ENCODE data around the gene MINDY4.

DNA sequence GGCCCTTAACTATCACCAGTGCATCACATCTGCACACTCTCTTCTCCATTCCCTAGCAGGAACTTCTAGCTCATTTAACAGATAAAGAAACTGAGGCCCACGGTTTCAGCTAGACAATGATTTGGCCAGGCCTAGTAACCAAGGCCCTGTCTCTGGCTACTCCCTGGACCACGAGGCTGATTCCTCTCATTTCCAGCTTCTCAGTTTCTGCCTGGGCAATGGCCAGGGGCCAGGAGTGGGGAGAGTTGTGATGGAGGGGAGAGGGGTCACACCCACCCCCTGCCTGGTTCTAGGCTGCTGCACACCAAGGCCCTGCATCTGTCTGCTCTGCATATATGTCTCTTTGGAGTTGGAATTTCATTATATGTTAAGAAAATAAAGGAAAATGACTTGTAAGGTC is 153.9 kb downstream of the MINDY4 start:
- TF ChIP-seq ZSCAN29 (IDR thresholded peaks at IDR 0.05): no peak
- no peak for TF ChIP-seq NBN (IDR thresholded peaks at IDR 0.05)
- no peak for TF ChIP-seq RB1 (IDR thresholded peaks at IDR 0.05; ENCODE audit: borderline replicate concordance)
- TF ChIP-seq USF2 (IDR thresholded peaks at IDR 0.05; ENCODE audit: borderline replicate concordance, low read depth, low read length): no peak
- TF ChIP-seq POLR2AphosphoS2 (IDR thresholded peaks at IDR 0.05; ENCODE audit: low read depth, low read length): no peak
- no peak for TF ChIP-seq SP1 (IDR thresholded peaks at IDR 0.05; ENCODE audit: low read depth, low read length)
- TF ChIP-seq, protein P1, sequence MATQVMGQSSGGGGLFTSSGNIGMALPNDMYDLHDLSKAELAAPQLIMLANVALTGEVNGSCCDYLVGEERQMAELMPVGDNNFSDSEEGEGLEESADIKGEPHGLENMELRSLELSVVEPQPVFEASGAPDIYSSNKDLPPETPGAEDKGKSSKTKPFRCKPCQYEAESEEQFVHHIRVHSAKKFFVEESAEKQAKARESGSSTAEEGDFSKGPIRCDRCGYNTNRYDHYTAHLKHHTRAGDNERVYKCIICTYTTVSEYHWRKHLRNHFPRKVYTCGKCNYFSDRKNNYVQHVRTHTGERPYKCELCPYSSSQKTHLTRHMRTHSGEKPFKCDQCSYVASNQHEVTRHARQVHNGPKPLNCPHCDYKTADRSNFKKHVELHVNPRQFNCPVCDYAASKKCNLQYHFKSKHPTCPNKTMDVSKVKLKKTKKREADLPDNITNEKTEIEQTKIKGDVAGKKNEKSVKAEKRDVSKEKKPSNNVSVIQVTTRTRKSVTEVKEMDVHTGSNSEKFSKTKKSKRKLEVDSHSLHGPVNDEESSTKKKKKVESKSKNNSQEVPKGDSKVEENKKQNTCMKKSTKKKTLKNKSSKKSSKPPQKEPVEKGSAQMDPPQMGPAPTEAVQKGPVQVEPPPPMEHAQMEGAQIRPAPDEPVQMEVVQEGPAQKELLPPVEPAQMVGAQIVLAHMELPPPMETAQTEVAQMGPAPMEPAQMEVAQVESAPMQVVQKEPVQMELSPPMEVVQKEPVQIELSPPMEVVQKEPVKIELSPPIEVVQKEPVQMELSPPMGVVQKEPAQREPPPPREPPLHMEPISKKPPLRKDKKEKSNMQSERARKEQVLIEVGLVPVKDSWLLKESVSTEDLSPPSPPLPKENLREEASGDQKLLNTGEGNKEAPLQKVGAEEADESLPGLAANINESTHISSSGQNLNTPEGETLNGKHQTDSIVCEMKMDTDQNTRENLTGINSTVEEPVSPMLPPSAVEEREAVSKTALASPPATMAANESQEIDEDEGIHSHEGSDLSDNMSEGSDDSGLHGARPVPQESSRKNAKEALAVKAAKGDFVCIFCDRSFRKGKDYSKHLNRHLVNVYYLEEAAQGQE (IDR thresholded peaks at IDR 0.05; ENCODE audit: low read depth, low read length): no peak
- TF ChIP-seq CBFB (IDR thresholded peaks at IDR 0.05; ENCODE audit: low read depth): no peak
- no peak for TF ChIP-seq YY1 (IDR thresholded peaks at IDR 0.05; ENCODE audit: low read depth, low read length)
- TF ChIP-seq TCF12 (IDR thresholded peaks at IDR 0.05; ENCODE audit: low read depth, low read length): no peak
- no peak for TF ChIP-seq EZH2 (IDR thresholded peaks at IDR 0.05; ENCODE audit: borderline replicate concordance, control insufficient read depth, low read depth, low read length)
